HEK293 (cell line): ENCODE results near the gene HOXD9.

Source experiments
- IKZF3 ChIP-seq: fragments of 450-650 bp; IDR thresholded peaks from 2 replicates; pipeline ENCODE4 v1.5.0; 2018; ENCODE audit warnings: missing biosample characterization, mild to moderate bottlenecking, missing genetic modification characterization, moderate library complexity
- KLF10 ChIP-seq: fragments of 450-650 bp; IDR thresholded peaks from 2 replicates; pipeline ENCODE4 v1.5.1; 2018; ENCODE audit warnings: missing biosample characterization, mild to moderate bottlenecking, missing genetic modification characterization
- REPIN1 ChIP-seq: fragments of 450-650 bp; formaldehyde crosslinking; IDR thresholded peaks from 2 replicates; pipeline ENCODE4 v1.5.1; 2017; ENCODE audit warnings: missing biosample characterization, missing genetic modification characterization, low read depth
- SP3 ChIP-seq: fragments of 450-650 bp; formaldehyde crosslinking; IDR thresholded peaks from 2 replicates; pipeline ENCODE4 v1.5.1; 2016; ENCODE audit warnings: missing biosample characterization, missing genetic modification characterization
- TRIM28 ChIP-seq: IDR thresholded peaks from 2 replicates; pipeline ENCODE4 v1.6.1; 2011; ENCODE audit warnings: low read length, control low read depth, borderline replicate concordance
- ZBTB10 ChIP-seq: fragments of 450-650 bp; formaldehyde crosslinking; IDR thresholded peaks from 2 replicates; pipeline ENCODE4 v1.5.1; 2016; ENCODE audit warnings: missing biosample characterization, missing genetic modification characterization
- ZBTB11 ChIP-seq: fragments of 450-650 bp; formaldehyde crosslinking; conservative IDR thresholded peaks from 2 replicates; pipeline ENCODE4 v1.5.1; 2016; ENCODE audit warnings: low read depth, missing biosample characterization, missing genetic modification characterization
- ZBTB7A ChIP-seq: fragments of 450-650 bp; formaldehyde crosslinking; IDR thresholded peaks from 2 replicates; pipeline ENCODE4 v1.5.1; 2016; ENCODE audit warnings: low read depth, missing biosample characterization, missing genetic modification characterization
- ZBTB8A ChIP-seq: fragments of 450-650 bp; formaldehyde crosslinking; IDR thresholded peaks from 2 replicates; pipeline ENCODE4 v1.5.1; 2016; ENCODE audit warnings: missing biosample characterization, missing genetic modification characterization
- ZFP37 ChIP-seq: fragments of 450-650 bp; formaldehyde crosslinking; IDR thresholded peaks from 2 replicates; pipeline ENCODE4 v1.5.1; 2016; ENCODE audit warnings: missing biosample characterization, missing genetic modification characterization
- ZNF169 ChIP-seq: fragments of 450-650 bp; formaldehyde crosslinking; IDR thresholded peaks from 2 replicates; pipeline ENCODE4 v1.5.1; 2016; ENCODE audit warnings: missing biosample characterization, missing genetic modification characterization
- ZNF202 ChIP-seq: fragments of 450-650 bp; formaldehyde crosslinking; IDR thresholded peaks from 2 replicates; pipeline ENCODE4 v1.5.1; 2016; ENCODE audit warnings: missing biosample characterization, missing genetic modification characterization, borderline replicate concordance
- ZNF221 ChIP-seq: fragments of 450-650 bp; formaldehyde crosslinking; IDR thresholded peaks from 2 replicates; pipeline ENCODE4 v1.5.1; 2017; ENCODE audit warnings: missing biosample characterization, missing genetic modification characterization, borderline replicate concordance
- ZNF239 ChIP-seq: fragments of 450-650 bp; formaldehyde crosslinking; IDR thresholded peaks from 2 replicates; pipeline ENCODE4 v1.5.1; 2016; ENCODE audit warnings: missing biosample characterization, missing genetic modification characterization
- ZNF394 ChIP-seq: fragments of 450-650 bp; formaldehyde crosslinking; IDR thresholded peaks from 2 replicates; pipeline ENCODE4 v1.5.1; 2016; ENCODE audit warnings: missing biosample characterization, missing genetic modification characterization, mild to moderate bottlenecking, moderate library complexity, borderline replicate concordance
- ZNF488 ChIP-seq: fragments of 450-650 bp; formaldehyde crosslinking; IDR thresholded peaks from 2 replicates; pipeline ENCODE4 v1.5.1; 2016; ENCODE audit warnings: missing biosample characterization, missing genetic modification characterization
- ZNF530 ChIP-seq: fragments of 450-650 bp; formaldehyde crosslinking; IDR thresholded peaks from 2 replicates; pipeline ENCODE4 v1.5.1; 2016; ENCODE audit warnings: low read depth, missing biosample characterization, missing genetic modification characterization
- ZNF600 ChIP-seq: fragments of 450-650 bp; formaldehyde crosslinking; IDR thresholded peaks from 2 replicates; pipeline ENCODE4 v1.5.1; 2016; ENCODE audit warnings: missing biosample characterization, missing genetic modification characterization
- ZNF654 ChIP-seq: fragments of 450-650 bp; formaldehyde crosslinking; IDR thresholded peaks from 2 replicates; pipeline ENCODE4 v1.5.1; 2016; ENCODE audit warnings: low read depth, missing biosample characterization, missing genetic modification characterization
- ZNF747 ChIP-seq: fragments of 450-650 bp; formaldehyde crosslinking; IDR thresholded peaks from 2 replicates; pipeline ENCODE4 v1.5.1; 2016; ENCODE audit warnings: missing biosample characterization, missing genetic modification characterization
- ZNF768 ChIP-seq: fragments of 450-650 bp; formaldehyde crosslinking; IDR thresholded peaks from 2 replicates; pipeline ENCODE4 v1.5.1; 2018; ENCODE audit warnings: missing biosample characterization, mild to moderate bottlenecking, missing genetic modification characterization
- ZNF792 ChIP-seq: fragments of 450-650 bp; formaldehyde crosslinking; IDR thresholded peaks from 2 replicates; pipeline ENCODE4 v1.5.1; 2016; ENCODE audit warnings: missing biosample characterization, missing genetic modification characterization
- ZNF830 ChIP-seq: fragments of 450-650 bp; IDR thresholded peaks from 2 replicates; pipeline ENCODE4 v1.5.0; 2018; ENCODE audit warnings: missing biosample characterization, missing genetic modification characterization, low read depth, mild to moderate bottlenecking, moderate library complexity
- ZNF843 ChIP-seq: fragments of 450-650 bp; formaldehyde crosslinking; IDR thresholded peaks from 2 replicates; pipeline ENCODE4 v1.5.1; 2016; ENCODE audit warnings: missing biosample characterization, missing genetic modification characterization
- TF ChIP-seq, protein P1 (sequence below): fragments of 450-650 bp; formaldehyde crosslinking; IDR thresholded peaks from 2 replicates; pipeline ENCODE4 v1.5.1; 2016; ENCODE audit warnings: missing biosample characterization, missing genetic modification characterization
- TF ChIP-seq, protein P2 (sequence below): fragments of 450-650 bp; formaldehyde crosslinking; IDR thresholded peaks from 2 replicates; pipeline ENCODE4 v1.5.1; 2016; ENCODE audit warnings: missing biosample characterization, missing genetic modification characterization

HOXD9 gene

GRCh38 chr2:176088048-176088936, 34.2 kb upstream of the HOXD9 start (continued):
- TF ChIP-seq ZBTB10 (no peak), IKZF3 (tag by site-specific recombination) (peak; percentile 34; the same call in 1 of the 2 replicates), REPIN1 (tag by site-specific recombination) (no peak), ZNF747 (tag by site-specific recombination) (no peak), ZNF202 (tag by site-specific recombination) (no peak), ZNF221 (tag by site-specific recombination) (no peak), ZNF530 (tag by site-specific recombination) (no peak), TRIM28 (no peak), ZNF843 (tag by site-specific recombination) (no peak), ZBTB11 (tag by site-specific recombination) (no peak), ZNF792 (tag by site-specific recombination) (no peak), ZNF654 (tag by site-specific recombination) (peak; percentile 72), ZNF768 (tag by site-specific recombination) (no peak), ZFP37 (no peak), ZBTB7A (tag by site-specific recombination) (no peak), ZNF169 (no peak), ZNF830 (tag by site-specific recombination) (no peak), ZBTB8A (tag by site-specific recombination) (0 out of 2 replicates have a peak, but pooled peaks have one; percentile 22), ZNF488 (tag by site-specific recombination) (no peak), ZNF394 (tag by site-specific recombination) (no peak), ZNF600 (tag by site-specific recombination) (0 out of 2 replicates have a peak, but pooled peaks have one; percentile 20), KLF10 (tag by site-specific recombination) (no peak), ZNF239 (no peak), SP3 (no peak)
- TF ChIP-seq, protein P1, sequence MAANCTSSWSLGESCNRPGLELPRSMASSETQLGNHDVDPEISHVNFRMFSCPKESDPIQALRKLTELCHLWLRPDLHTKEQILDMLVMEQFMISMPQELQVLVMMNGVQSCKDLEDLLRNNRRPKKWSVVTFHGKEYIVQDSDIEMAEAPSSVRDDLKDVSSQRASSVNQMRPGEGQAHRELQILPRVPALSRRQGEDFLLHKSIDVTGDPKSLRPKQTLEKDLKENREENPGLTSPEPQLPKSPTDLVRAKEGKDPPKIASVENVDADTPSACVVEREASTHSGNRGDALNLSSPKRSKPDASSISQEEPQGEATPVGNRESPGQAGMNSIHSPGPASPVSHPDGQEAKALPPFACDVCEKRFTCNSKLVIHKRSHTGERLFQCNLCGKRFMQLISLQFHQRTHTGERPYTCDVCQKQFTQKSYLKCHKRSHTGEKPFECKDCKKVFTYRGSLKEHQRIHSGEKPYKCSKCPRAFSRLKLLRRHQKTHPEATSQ, result no peak
- TF ChIP-seq, protein P2, sequence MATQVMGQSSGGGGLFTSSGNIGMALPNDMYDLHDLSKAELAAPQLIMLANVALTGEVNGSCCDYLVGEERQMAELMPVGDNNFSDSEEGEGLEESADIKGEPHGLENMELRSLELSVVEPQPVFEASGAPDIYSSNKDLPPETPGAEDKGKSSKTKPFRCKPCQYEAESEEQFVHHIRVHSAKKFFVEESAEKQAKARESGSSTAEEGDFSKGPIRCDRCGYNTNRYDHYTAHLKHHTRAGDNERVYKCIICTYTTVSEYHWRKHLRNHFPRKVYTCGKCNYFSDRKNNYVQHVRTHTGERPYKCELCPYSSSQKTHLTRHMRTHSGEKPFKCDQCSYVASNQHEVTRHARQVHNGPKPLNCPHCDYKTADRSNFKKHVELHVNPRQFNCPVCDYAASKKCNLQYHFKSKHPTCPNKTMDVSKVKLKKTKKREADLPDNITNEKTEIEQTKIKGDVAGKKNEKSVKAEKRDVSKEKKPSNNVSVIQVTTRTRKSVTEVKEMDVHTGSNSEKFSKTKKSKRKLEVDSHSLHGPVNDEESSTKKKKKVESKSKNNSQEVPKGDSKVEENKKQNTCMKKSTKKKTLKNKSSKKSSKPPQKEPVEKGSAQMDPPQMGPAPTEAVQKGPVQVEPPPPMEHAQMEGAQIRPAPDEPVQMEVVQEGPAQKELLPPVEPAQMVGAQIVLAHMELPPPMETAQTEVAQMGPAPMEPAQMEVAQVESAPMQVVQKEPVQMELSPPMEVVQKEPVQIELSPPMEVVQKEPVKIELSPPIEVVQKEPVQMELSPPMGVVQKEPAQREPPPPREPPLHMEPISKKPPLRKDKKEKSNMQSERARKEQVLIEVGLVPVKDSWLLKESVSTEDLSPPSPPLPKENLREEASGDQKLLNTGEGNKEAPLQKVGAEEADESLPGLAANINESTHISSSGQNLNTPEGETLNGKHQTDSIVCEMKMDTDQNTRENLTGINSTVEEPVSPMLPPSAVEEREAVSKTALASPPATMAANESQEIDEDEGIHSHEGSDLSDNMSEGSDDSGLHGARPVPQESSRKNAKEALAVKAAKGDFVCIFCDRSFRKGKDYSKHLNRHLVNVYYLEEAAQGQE (tag by site-specific recombination), result no peak
